ENCODE results near the gene RABL2B. TPM values are rescaled to one million over a fixed set of nuclear protein-coding genes. Genes with fewer than 3 reads are reported as not detected.

Gene RABL2B
- total RNA-seq, 1 experiment from 2014 or later = 9.8 TPM

DNA sequence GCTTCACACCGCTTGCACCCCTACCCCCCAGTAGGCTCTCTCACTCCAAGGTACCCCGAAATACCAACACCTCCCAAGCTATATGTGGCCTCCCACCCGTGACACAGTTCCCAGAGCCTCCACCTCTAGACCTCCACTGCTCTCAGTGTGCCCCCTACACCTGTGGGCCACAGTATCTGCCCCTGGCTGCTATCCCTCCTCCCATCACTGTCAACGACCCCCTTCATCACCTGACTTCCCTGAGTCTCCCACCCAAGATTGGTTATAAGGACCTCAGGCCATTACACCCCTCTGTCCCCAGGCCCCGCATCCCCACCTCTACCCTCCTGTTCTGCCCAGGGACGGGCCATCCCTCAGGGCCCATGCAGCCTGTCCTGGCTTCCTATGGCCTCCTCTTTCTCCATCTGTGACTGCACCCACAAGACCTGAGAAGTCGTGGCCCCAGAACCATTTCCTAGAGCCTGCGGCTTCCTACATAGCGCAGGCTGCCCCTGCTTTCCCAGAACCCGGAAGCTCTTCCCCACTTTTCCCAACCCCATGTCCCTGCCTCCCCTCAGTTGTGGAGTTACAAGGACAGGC is 44.7 kb downstream of the RABL2B start:
- DNase-seq (ENCODE audit: low read depth) = no peak

GRCh38 chr22:50737728-50738648 is 45.4 kb downstream of the RABL2B start, which contains the start of gene ACR:
Gene ACR (plus strand): TSS chr22:50738204. CDS start chr22:50738236, 32 bp downstream.
- no peak for DNase-seq (ENCODE audit: low read depth)

- DNase-seq (ENCODE audit: low read depth) = no peak
Observed at GRCh38 chr22:50735739-50736030, 47.8 kb downstream of the RABL2B start.

DNA sequence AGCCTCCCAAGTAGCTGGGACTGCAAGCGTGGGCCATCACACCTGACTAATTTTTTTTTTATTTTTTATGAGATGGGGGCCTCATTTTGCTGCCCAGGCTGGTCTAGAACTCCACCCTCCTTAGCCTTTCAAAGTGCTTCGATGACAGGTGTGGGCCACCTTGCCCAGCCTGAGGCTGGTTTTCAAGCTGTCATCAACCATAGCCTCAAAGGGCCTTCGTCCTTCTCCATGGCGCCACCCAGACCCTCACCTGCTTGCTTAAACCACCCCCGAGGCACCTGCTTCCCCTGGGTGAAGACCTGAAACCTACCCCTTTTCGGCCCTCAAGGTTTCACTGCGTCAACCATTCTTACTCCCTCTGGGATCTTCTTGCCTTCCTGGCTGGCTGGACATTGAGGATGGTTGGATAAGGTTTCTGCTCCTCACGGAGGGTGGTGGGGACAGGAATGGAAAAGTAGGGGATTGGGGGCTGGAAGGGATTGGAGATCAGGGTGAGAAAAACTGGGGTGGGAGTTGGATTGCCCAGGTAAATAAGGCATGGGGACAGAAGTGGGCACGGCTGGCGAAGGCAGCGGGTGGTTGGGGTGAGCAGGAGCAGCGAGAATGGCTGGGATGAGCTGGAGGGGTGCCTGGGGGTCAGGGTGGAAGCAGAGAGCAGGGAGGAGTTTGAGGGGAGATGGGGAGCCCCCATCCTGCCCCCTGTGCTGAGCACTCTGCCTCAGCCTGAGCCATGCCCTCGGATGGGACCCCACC is 48.3 kb downstream of the RABL2B start:
- DNase-seq (ENCODE audit: low read depth) = no peak

- DNase-seq (ENCODE audit: low read depth) = no peak
Observed at GRCh38 chr22:50734343-50734771, 49.1 kb downstream of the RABL2B start.

GRCh38 chr22:50733521-50734342 is 49.7 kb downstream of the RABL2B start:
- peak; percentile 22 for DNase-seq (ENCODE audit: low read depth)

DNA sequence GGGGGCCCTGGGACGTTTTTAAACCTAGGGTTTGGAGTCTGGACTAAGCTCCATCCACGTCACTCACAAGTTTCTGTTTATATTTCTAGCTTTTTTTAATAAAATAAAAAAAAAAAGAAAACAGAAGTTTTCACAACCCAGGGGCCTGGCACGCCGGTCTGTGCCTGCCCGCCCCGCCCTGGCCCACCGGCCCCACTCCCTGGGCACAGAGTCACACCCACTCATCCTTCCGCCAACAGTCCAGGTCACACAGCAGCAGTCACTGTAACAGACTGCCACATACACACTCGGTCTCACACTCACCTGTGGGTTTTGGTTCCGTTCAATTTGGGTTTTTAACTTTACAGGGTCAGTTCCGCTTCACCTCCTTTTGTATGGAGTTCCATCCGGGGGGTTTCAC is 50.8 kb downstream of the RABL2B start:
- DNase-seq (ENCODE audit: low read depth) = no peak

- peak; percentile 9 for DNase-seq (ENCODE audit: low read depth)
Observed at GRCh38 chr22:50731811-50732624, 51.4 kb downstream of the RABL2B start.

DNA sequence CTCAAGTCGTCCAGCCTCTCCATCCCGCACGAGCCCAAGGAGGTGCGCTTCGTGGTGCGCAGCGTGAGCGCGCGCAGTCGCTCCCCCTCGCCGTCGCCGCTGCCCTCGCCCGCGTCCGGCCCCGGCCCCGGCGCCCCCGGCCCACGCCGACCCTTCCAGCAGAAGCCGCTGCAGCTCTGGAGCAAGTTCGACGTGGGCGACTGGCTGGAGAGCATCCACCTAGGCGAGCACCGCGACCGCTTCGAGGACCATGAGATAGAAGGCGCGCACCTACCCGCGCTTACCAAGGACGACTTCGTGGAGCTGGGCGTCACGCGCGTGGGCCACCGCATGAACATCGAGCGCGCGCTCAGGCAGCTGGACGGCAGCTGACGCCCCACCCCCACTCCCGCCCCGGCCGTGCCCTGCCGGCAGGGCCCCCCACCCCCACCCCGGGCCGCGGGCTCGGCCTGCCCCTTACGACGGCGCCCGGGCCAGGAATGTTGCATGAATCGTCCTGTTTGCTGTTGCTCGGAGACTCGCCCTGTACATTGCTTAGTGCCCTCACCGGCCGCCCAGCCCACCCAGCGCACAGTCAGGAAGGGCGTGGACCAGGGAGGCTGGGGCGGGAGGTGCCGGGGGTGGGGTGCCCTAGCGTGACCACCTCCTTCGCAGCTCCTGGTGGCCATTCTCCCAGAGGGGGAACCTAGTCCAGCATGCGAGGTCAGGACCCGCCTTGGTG is 52.3 kb downstream of the RABL2B start:
- no peak for DNase-seq (ENCODE audit: low read depth)

GRCh38 chr22:50730013-50730891 is 53.2 kb downstream of the RABL2B start:
- DNase-seq (ENCODE audit: low read depth) = no peak

- DNase-seq (ENCODE audit: low read depth) = no peak
Observed at GRCh38 chr22:50729391-50730012, 53.9 kb downstream of the RABL2B start.

DNA sequence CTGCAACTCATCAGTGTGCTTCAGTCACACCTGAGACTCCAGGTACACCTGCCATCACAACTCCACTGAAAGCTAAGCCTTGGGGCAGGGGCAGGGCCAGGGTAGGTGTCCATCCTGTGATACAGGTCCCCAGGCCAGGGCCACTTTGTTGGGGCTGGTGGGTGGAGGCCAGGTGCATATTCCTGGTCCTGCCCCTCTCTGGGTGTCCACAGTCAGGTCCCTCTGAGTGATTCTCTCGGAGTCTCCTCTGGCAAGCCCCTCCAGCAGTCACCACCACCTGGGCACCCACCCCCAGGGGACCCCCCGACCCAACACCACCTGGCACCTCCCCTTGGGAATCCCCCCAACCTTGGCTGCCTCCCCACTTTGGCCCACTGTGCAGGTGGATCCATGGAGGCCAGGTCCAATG is 54.9 kb downstream of the RABL2B start:
- DNase-seq (ENCODE audit: low read depth) = no peak

DNA sequence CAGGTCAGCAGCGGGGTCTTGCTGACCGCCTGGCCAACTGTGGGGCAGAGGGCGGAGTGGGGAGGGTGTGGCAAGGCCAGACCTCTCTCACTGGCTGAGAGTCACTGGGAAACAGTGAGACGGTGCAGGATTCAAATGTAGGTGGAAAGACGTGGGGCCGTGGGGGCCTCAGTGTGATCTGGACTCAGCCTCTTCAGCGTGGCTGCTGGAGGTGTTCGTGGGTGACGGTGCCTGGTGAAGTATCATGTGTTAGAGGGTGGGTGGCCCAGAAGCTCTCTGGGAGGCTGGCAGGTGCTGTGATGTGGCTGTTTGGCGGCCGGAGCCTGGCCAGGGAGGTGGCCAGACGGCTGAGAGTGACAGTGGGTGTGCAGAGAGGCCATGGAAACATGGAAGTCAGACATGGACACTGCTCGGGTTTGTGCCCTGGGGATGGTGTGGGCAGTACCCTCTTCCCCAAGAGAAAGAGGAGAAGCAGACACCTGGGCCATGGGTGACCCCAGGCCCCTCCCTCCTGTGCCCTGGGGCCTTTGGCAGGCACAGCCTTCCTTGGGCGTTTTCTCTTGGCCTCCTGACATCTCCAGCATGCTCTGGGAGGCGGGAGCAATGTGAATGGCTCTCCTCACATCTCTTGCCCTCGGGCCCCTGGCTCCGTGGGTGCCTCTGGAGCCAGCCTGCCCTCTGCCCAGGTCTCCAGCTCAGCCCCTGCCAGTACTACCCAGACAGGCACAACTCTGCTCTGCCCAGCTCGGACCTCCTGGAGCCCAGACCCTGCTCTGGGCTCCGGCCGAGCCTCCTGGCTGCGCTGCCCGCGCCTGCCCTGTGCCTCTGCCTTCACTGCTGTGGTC is 55.5 kb downstream of the RABL2B start:
- DNase-seq (ENCODE audit: low read depth) = no peak

GRCh38 chr22:50726643-50727340 is 56.6 kb downstream of the RABL2B start:
- DNase-seq (ENCODE audit: low read depth) = no peak

GRCh38 chr22:50725597-50725996 is 57.8 kb downstream of the RABL2B start:
- no peak for DNase-seq (ENCODE audit: low read depth)

GRCh38 chr22:50724616-50725015 is 58.8 kb downstream of the RABL2B start:
- DNase-seq (ENCODE audit: low read depth) = no peak

DNA sequence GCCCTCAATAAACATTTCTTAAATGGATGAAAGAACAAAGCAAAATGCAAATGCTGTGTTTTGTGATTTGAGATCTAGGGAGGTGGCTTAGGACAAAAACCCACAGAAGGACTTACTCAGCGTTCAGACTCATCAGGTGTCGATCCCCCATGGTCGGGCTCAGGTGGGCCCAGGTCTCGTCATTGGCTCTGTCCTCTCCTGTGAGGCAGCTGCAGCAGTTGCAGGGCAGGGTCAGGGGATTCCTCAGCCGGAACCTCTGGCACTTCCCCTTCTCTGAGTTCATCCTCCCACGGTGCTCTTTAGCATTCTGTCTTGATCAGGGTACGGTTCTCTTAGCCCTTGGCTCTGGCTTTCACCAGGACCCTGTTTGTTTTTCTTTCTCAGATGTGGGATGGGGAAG is 59.4 kb downstream of the RABL2B start:
- no peak for DNase-seq (ENCODE audit: low read depth)

All from M059J (cell line).